Measurements from ENCODE around the gene CTNNA2. TPM values are rescaled to one million over a fixed set of nuclear protein-coding genes. Genes with fewer than 3 reads are reported as not detected.

Gene CTNNA2
- total RNA-seq, 1 donor from 2014 or later: 3.5 TPM

DNA sequence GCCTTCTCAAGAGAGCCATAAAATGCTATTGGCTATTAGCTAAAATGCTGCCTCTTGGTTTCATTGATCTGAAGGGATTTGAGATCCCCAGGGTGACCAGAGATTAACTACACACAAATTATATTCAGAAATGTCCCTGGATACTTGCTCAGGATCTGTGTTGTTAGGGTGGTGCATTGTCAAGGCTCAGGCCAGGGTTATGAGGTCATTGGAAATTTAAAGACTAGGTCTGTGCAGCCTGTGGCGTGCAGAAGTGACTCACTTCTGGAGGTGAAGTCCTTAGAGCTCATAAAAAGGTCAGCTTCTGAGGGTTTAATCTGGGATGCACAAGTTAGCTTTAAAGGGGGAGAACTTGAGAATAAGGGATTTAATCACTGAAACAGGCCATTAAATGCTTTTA, 768.2 kb downstream of the CTNNA2 start:
- Histone ChIP-seq H3K4me3 (ENCODE audit: low read depth, low read length) (no peak overlapping the region), H3K27me3 (ENCODE audit: control insufficient read depth, insufficient read depth, low read length) (no peaks in the 10 kb centered on the region), H3K36me3 (ENCODE audit: control insufficient read depth, insufficient read depth, low read length) (no peaks in the 10 kb centered on the region)
- no peak for TF ChIP-seq CTCF (IDR thresholded peaks at IDR 0.05; ENCODE audit: insufficient read depth, low read length, poor library complexity, severe bottlenecking)
- DNase-seq (ENCODE audit: low read depth): no peak

- TF ChIP-seq CTCF (IDR thresholded peaks at IDR 0.05; ENCODE audit: insufficient read depth, low read length, poor library complexity, severe bottlenecking): peak; percentile 43
- DNase-seq (ENCODE audit: low read depth): no peak
- Histone ChIP-seq H3K4me3 (ENCODE audit: low read depth, low read length) (no peak overlapping the region), H3K27me3 (ENCODE audit: control insufficient read depth, insufficient read depth, low read length) (no peaks in the 10 kb centered on the region), H3K36me3 (ENCODE audit: control insufficient read depth, insufficient read depth, low read length) (no peaks in the 10 kb centered on the region)
Measured at GRCh38 chr2:80288576-80288975, 775.7 kb downstream of the CTNNA2 start.

DNA sequence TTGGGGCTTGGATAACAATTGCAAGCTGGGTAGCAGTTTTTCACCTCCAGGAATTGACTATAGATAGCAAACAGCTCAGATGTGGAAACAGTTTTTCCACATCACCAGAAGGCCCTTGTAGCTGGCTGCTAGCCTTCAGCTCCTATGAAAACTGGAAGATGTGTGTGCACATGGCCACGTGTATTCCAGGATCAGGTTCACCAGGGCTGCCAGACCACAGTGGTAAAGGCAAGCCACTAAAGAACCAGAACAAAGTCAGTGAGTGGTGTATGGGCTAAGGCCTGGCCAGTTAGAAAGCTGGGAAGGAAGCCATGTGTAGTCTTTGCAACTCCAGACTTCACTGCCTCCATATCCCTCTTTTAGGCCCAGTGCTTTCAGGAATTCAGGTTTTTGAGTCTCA, 778.8 kb downstream of the CTNNA2 start:
- no peak for TF ChIP-seq CTCF (IDR thresholded peaks at IDR 0.05; ENCODE audit: insufficient read depth, low read length, poor library complexity, severe bottlenecking)
- H3K27me3 ChIP-seq (ENCODE audit: control insufficient read depth, insufficient read depth, low read length): no peaks in the 10 kb centered on the region
- no peak overlapping the region for H3K4me3 ChIP-seq (ENCODE audit: low read depth, low read length)
- H3K36me3 ChIP-seq (ENCODE audit: control insufficient read depth, insufficient read depth, low read length): no peaks in the 10 kb centered on the region
- DNase-seq (ENCODE audit: low read depth): no peak

GRCh38 chr2:80292474-80292873, 779.6 kb downstream of the CTNNA2 start:
- TF ChIP-seq CTCF (IDR thresholded peaks at IDR 0.05; ENCODE audit: insufficient read depth, low read length, poor library complexity, severe bottlenecking): no peak
- Histone ChIP-seq H3K36me3 (ENCODE audit: control insufficient read depth, insufficient read depth, low read length) (no peaks in the 10 kb centered on the region), H3K4me3 (ENCODE audit: low read depth, low read length) (no peak overlapping the region), H3K27me3 (ENCODE audit: control insufficient read depth, insufficient read depth, low read length) (no peaks in the 10 kb centered on the region)
- no peak for DNase-seq (ENCODE audit: low read depth)

DNA sequence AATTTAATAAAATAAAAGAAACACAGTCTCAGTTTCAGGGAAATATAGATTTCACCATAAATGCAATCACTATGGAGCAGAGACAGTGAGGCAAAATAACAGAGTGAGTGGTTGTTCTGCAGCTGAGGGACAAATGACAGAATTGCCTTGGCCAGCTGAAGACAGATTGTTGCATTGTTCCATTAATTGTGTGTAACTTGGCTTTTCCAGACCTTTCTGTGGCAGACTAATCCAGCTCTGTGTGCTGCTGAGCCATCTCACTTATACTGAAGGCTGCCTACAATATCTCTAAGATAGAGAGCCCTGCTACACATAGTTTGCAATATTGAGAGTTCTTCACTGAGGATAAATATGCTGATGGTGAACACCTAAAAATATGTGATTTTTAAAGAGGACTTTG, 780.2 kb downstream of the CTNNA2 start:
- Histone ChIP-seq H3K4me3 (ENCODE audit: low read depth, low read length) (no peak overlapping the region), H3K27me3 (ENCODE audit: control insufficient read depth, insufficient read depth, low read length) (no peaks in the 10 kb centered on the region), H3K36me3 (ENCODE audit: control insufficient read depth, insufficient read depth, low read length) (no peaks in the 10 kb centered on the region)
- no peak for TF ChIP-seq CTCF (IDR thresholded peaks at IDR 0.05; ENCODE audit: insufficient read depth, low read length, poor library complexity, severe bottlenecking)
- no peak for DNase-seq (ENCODE audit: low read depth)

DNA sequence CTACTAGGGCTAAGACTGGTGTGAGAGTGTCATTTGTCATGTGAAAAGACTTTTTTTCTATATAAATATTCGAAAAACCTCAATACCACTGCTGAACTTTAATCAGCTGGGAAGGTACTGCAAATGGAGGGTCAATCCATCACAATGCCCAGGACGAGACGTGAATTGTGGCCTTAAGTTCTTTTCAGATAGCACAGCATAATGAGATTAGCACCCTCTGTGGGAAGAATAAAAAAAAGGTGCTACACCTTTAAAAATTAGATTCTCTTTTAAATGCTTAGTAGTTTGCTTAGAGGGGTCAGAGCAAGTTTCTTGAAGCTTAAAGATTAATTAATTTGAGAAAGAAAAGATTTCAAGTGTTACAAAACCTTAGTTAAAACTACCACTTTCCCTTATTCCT, 786.1 kb downstream of the CTNNA2 start:
- Histone ChIP-seq H3K27me3 (ENCODE audit: control insufficient read depth, insufficient read depth, low read length) (peaks cover 28% of the 10 kb centered on the region), H3K4me3 (ENCODE audit: low read depth, low read length) (no peak overlapping the region), H3K36me3 (ENCODE audit: control insufficient read depth, insufficient read depth, low read length) (no peaks in the 10 kb centered on the region)
- no peak for TF ChIP-seq CTCF (IDR thresholded peaks at IDR 0.05; ENCODE audit: insufficient read depth, low read length, poor library complexity, severe bottlenecking)
- no peak for DNase-seq (ENCODE audit: low read depth)
